Stimulated activated CD8-positive, alpha-beta memory T cell treated with anti-CD3 and anti-CD28 coated beads, Interleukin-4, amount 100 ng/mL, for 1 hour (primary cell): ENCODE measurements around the gene WDFY1.
A peak's percentile ranks its signal among the peaks of the same experiment; 100 is the strongest.

ENCODE experiments used
- DNase-seq, 2 donors: peaks; one replicate each; pipeline ENCODE4 v3.0.0-alpha.2; 2020; ENCODE audit warnings: low read depth in 2 of 2, low spot score in 1 of 2

The WDFY1 gene

GRCh38 chr2:223860809-223861738, 84.1 kb downstream of the WDFY1 start:
- DNase-seq, result no peak

GRCh38 chr2:223859070-223859469, 86.1 kb downstream of the WDFY1 start:
- DNase-seq, result no peak

DNA sequence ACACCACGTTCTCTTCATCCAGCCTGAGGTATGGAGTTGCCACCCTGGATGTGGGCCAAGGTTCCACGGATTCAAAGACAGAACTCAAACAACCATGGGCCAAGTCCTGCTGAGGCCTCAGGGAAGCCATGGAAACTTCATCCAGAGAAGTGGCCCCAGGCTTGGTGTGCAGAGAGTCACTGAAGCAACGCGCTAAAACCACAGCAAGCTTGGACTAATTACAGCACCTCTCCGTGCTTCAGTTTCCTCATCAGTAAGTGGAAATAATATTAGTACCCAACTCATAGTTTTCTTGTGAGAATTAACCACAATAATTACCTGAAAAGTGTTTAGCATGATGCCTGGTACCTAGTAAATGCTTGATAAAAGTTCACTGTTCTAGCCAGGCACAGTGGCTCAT, 88.6 kb downstream of the WDFY1 start:
- no peak for DNase-seq

GRCh38 chr2:223856021-223856420, 89.1 kb downstream of the WDFY1 start:
- DNase-seq, result no peak

- no peak for DNase-seq
These were observed 89.7 kb downstream of the WDFY1 start for GRCh38 chr2:223855426-223855825.

- no peak for DNase-seq
These were observed 90.4 kb downstream of the WDFY1 start for GRCh38 chr2:223854741-223855140.

DNA sequence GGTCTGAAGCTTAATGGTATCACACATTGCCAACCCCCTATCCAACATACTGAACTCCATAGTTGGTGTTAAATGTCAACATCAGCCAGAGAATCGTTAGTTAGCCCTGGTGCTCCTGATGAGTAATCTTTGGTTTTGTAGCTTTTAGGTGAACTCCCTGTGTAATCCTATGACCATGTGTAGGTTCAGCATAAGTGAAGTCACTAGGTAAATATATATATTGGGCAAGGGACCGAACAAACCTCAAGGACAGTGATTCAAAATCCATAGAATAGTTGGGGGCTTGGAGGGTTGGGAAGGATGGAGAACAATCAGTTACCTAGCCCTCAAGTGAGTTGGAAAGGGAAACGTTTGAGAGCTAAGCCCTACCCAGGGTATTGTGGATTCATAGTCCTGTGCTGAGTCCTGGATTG, 91.7 kb downstream of the WDFY1 start:
- no peak for DNase-seq

GRCh38 chr2:223852281-223852795, 92.8 kb downstream of the WDFY1 start:
- no peak for DNase-seq

GRCh38 chr2:223847410-223847809, 97.7 kb downstream of the WDFY1 start:
- no peak for DNase-seq

DNA sequence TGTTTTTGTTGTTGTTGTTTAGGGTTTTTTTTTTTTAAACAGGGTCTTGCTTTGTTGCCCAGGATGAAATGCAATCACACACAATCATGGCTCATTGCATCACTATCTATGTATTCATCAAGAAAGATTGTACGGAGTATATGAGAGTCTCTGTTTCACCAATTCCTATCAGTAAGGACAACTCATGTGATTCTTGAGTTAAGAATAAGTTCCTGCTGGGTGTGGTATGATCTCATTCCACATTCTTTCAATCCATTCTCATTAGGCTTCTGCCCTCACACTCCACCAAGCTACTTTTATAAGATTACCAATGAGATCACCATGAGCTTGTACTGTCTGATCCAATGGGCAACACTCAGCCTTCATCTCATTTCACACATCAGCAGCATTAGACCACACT, 98.6 kb downstream of the WDFY1 start:
- DNase-seq, result no peak

DNA sequence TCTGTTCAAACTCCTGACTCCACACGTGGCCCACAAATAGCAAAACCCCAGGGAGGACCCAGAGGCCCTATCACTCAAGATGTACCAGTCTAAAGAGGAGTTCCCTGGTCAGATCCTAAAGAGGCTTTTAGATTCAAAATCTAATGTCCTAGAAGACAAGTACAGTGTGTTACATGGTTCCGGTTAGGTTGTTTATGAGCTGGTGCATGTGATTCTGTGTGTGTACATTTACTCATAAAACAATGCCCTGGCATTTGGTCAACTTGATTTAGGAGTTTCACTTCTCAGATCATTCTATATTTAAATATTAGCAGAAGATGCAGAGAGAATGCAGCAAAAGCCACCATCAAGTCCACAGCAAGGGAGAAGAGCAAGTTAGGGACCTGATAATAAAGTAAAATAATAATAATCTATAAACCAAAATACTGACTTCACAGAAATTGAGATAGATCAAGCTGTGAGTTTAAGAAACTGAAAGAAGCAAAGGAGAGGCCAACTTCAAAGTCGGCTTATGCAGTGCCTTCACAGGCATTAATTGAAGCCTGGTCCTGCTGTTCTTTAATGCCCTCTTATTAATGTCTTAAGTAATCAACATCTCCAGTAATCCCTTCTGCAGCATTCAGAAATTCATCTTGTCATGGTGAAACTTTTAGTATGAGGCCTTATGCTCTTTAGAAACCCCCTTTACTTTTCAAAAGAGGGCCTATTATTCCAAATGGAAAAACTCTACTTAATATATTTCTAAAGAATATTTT, 103.5 kb downstream of the WDFY1 start:
- DNase-seq, result no peak

GRCh38 chr2:223837287-223838061, 107.7 kb downstream of the WDFY1 start, which contains the start of gene AP1S3:
TSS of gene AP1S3 (minus strand) at chr2:223837582. CDS start at chr2:223837450, 132 bp downstream.
- peak; percentile 37 to 43 for DNase-seq

- no peak for DNase-seq
These were observed 109.2 kb downstream of the WDFY1 start for GRCh38 chr2:223835701-223836532.

- DNase-seq, result no peak
These were observed 110.7 kb downstream of the WDFY1 start for GRCh38 chr2:223834431-223834830.

DNA sequence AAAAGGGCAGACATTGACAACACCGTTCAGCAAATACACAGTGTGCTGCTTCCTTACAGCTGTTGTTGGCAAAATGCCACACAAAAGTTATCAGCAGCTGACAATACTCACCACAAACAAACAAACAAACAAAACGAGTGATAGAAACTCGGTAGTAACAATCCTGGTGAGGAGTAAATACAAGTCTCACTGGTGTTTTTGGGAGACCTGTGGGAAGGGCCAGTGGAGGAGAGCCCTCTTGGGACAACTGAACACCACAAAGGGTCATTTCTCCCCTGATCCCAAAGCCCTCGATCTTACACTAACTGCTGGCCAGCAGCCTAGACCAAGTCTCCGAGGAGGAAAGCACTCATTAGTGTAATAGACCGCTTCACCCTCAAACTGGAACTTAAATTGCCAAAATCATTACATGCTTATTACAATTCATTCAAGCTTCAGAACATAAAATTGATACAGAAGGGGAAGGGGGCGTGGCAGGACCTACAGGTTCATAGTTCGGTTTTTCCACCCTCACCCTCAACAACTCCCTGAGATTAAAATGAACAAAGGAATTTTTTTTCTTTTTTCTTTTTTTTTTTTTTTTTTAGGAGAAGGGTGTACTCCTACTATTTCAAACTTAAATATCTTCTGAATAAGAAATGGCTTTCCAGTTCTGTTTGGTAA, 112.8 kb downstream of the WDFY1 start:
- no peak for DNase-seq

GRCh38 chr2:223829128-223829527, 116.0 kb downstream of the WDFY1 start:
- no peak for DNase-seq

DNA sequence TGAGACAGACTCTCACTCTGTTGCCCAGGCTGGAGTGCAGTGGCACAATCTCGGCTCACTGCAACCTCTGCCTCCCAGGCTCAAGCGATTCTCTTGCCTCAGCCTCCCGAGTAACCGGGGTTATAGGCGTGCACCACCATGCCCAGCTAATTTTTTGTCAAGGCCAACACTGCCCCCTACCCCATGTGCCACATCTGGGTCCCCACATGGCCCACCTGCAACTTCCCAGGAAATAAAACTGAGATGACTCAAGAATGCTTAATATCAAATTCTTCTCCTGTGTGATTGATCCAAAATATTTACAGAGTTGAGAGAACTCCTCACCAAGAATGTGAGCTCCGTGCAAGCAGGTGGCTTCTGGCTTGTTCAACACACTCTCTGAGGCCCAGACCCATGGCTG, 116.8 kb downstream of the WDFY1 start:
- DNase-seq, result no peak

DNA sequence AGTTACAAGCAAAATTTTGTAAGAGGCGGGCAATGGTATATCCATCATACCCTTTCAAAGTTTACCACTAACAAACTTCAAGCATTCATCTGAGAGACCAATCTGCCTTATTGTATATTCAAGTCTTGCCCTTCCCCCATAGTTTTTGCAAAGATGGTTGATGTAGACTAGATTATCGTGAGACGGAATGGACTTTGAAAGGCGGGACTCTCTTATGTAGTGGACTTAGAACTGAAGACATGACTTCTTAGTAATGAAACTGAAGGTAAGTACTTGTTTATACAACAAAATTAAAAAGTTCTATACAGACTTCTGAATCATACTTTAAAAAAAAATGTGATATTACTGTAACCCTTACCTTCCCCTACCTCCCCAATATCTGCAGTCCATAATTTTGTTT, 118.1 kb downstream of the WDFY1 start:
- DNase-seq, result no peak
